Activated naive CD8-positive, alpha-beta T cell treated with anti-CD3 and anti-CD28 coated beads, Interleukin-2, amount 10 ng/mL, durations not matched to agents 7 days and 5 days (primary cell): Measurements from ENCODE around the gene UNC79. TPM values are rescaled to one million over a fixed set of nuclear protein-coding genes. Genes with fewer than 3 reads are reported as not detected.

Experiments used
- ATAC-seq: fragments of 150-1000 bp; cut with Tn5 transposase; one replicate; pipeline ENCODE4 v1.10.0; 2021; ENCODE audit warnings: low read depth, moderate library complexity
- POLR2A ChIA-PET: fragments of 350-600 bp; sonication (Branson Sonifier 250); formaldehyde crosslinking; loops from one replicate; lab custom pipeline; 2021; ENCODE audit warnings: antibody characterized with exemption; lab: Charles Lee
- DNase-seq: peaks from one replicate; pipeline ENCODE4 v3.0.0; 2021
- H3K27ac Mint-ChIP-seq: one replicate; pipeline ENCODE4 v1.8.0; 2022; ENCODE audit warnings: mild to moderate bottlenecking, mixed read lengths
- H3K27me3 Mint-ChIP-seq: one replicate; pipeline ENCODE4 v1.8.0; 2022; ENCODE audit warnings: mild to moderate bottlenecking, moderate library complexity, mixed read lengths
- H3K36me3 Mint-ChIP-seq: one replicate; pipeline ENCODE4 v1.8.0; 2021; ENCODE audit warnings: mild to moderate bottlenecking, mixed read lengths
- H3K4me1 Mint-ChIP-seq: one replicate; pipeline ENCODE4 v1.8.0; 2021; ENCODE audit warnings: mixed read lengths
- H3K4me3 Mint-ChIP-seq: one replicate; pipeline ENCODE4 v1.8.0; 2022; ENCODE audit warnings: mild to moderate bottlenecking, moderate library complexity, mixed read lengths
- H3K9me3 Mint-ChIP-seq: one replicate; pipeline ENCODE4 v1.8.0; 2021; ENCODE audit warnings: mixed read lengths
- total RNA-seq, 2 experiments: library from RNA; stranded (reverse); gene quantifications; one replicate each; pipeline ENCODE4 v1.2.3, GENCODE V29; 2021

UNC79 gene
- total RNA-seq, 2 experiments from 2014 or later = not detected

GRCh38 chr14:93606091-93606490, 175.4 kb downstream of the UNC79 start:
- DNase-seq (no peak), ATAC-seq (no peak)
- peaks cover 9% of the 10 kb centered on the region for H3K27me3 Mint-ChIP-seq
- H3K4me1 Mint-ChIP-seq = no peaks in the 10 kb centered on the region
- no peak overlapping the region for H3K4me3 Mint-ChIP-seq
- H3K9me3 Mint-ChIP-seq = no peaks in the 10 kb centered on the region
- H3K36me3 Mint-ChIP-seq = no peaks in the 10 kb centered on the region
- POLR2A ChIA-PET = no interaction called here
- no peak overlapping the region for H3K27ac Mint-ChIP-seq

DNA sequence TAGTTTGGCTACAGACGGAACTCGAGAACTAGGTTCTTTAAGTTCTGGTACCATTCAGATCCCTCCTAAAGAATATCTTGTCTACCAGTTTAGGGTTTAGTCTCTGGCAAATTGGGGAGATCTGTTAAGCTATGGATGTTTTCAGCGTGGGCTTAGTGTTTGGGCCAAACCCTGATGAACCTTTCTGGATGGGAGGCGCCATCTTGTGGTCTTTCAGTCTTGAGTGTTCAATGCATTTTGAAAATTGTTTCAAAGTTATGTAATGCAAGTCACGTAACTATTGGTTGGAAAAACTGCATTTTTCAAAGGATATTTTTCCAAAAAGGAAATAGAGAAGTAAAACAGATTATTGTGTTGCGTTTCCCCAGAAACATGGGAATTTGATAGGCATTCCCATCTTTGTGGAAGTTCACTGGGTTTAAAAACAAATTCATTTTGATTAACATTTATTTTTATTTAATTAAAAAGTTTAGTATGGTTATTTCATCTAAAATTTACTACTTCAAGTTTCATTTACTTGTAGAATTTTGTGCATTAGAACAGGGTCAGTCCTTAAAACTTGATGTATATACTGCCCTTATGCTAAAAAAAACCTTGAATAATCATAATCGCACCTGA, 188.5 kb downstream of the UNC79 start:
- Mint-ChIP-seq H3K27ac (no peak overlapping the region), H3K9me3 (no peaks in the 10 kb centered on the region), H3K36me3 (no peaks in the 10 kb centered on the region), H3K4me3 (no peak overlapping the region), H3K4me1 (no peaks in the 10 kb centered on the region), H3K27me3 (peaks cover 5% of the 10 kb centered on the region)
- ATAC-seq (no peak), DNase-seq (no peak)
- POLR2A ChIA-PET = no interaction called here

GRCh38 chr14:93628048-93628447, 197.3 kb downstream of the UNC79 start:
- POLR2A ChIA-PET = no interaction called here

GRCh38 chr14:93629643-93630042, 198.9 kb downstream of the UNC79 start:
- Mint-ChIP-seq H3K4me1 (no peaks in the 10 kb centered on the region), H3K27me3 (peaks cover 20% of the 10 kb centered on the region), H3K36me3 (no peaks in the 10 kb centered on the region), H3K27ac (no peak overlapping the region), H3K4me3 (no peak overlapping the region), H3K9me3 (no peaks in the 10 kb centered on the region)
- DNase-seq (no peak), ATAC-seq (no peak)
- POLR2A ChIA-PET = no interaction called here

More at GRCh38 chr14:93628048-93628447, 197.3 kb downstream of the UNC79 start:
- Mint-ChIP-seq H3K9me3 (no peaks in the 10 kb centered on the region), H3K27ac (no peak overlapping the region), H3K4me1 (no peaks in the 10 kb centered on the region), H3K4me3 (no peak overlapping the region), H3K27me3 (peaks cover 17% of the 10 kb centered on the region), H3K36me3 (no peaks in the 10 kb centered on the region)
- ATAC-seq (no peak), DNase-seq (no peak)

DNA sequence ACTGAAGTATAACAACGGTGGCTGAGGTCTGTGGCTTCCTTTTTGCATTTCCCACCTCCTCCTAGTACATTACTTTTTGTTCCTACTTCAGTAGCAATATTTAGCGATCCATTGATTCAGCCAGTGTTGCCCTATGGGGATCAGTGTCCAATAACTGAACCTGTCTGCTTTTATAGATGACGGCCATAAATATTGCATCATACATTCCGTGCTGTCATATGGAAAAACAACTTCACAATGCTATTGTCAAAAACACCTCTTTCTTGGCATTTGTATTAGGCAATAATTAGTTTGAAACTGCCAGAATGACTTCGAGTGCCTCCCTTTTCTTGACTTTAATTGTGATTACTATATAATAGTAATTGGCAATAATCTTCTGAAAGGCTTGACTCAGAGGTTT, 208.1 kb downstream of the UNC79 start:
- H3K27me3 Mint-ChIP-seq = peaks cover 17% of the 10 kb centered on the region
- H3K4me3 Mint-ChIP-seq = no peak overlapping the region
- H3K4me1 Mint-ChIP-seq = no peaks in the 10 kb centered on the region
- no peaks in the 10 kb centered on the region for H3K9me3 Mint-ChIP-seq
- DNase-seq (no peak), ATAC-seq (no peak)
- POLR2A ChIA-PET = no interaction called here
- no peaks in the 10 kb centered on the region for H3K36me3 Mint-ChIP-seq
- no peak overlapping the region for H3K27ac Mint-ChIP-seq

DNA sequence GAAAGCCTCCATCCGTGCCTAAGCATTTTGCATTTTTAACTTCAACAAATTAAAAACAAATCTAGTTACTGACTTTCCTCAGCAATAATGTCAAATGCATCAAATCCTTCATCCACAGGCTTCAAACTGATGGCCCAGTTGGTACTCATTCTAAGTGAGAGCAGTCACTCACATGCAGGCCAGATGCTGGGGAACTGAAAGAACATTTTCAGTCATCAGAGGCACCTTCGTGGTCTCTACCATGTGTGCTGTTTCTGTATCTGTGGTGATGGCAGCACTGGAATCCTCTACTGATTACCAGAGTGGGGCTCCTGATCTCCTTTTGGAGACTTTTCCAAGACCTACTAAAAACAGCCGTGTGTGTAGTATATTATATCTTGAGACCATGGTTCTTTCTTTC, 212.4 kb downstream of the UNC79 start:
- no peak for ATAC-seq
- H3K27ac Mint-ChIP-seq = no peak overlapping the region

DNA sequence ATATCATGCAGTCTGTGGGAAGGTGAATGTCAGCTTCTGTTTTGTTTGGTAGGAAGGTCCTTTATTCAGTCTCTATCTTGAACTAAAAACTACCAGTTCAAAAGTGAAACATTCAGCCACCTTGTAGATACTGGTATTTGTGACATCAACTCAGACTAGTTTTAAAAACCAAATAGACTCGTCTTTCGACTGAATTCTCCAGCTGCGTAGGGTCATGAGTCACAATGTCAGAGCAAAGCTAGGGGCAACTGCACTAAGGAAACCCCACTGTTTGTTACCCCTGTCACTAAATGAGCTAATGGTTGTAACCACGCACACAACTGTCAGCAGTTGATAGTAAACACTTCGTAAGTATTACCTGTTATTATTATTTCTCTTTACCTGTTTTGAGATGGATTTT, 212.9 kb downstream of the UNC79 start:
- Mint-ChIP-seq H3K36me3 (no peaks in the 10 kb centered on the region), H3K4me1 (no peaks in the 10 kb centered on the region), H3K4me3 (no peak overlapping the region), H3K27ac (no peak overlapping the region), H3K27me3 (peaks cover 7% of the 10 kb centered on the region), H3K9me3 (no peaks in the 10 kb centered on the region)
- DNase-seq = no peak
- no peak for ATAC-seq
- POLR2A ChIA-PET = no interaction called here

More for the DNA sequence above, 212.4 kb downstream of the UNC79 start:
- Mint-ChIP-seq H3K4me3 (no peak overlapping the region), H3K9me3 (no peaks in the 10 kb centered on the region), H3K27me3 (peaks cover 4% of the 10 kb centered on the region), H3K36me3 (no peaks in the 10 kb centered on the region), H3K4me1 (no peaks in the 10 kb centered on the region)
- DNase-seq = no peak
- POLR2A ChIA-PET = no interaction called here

DNA sequence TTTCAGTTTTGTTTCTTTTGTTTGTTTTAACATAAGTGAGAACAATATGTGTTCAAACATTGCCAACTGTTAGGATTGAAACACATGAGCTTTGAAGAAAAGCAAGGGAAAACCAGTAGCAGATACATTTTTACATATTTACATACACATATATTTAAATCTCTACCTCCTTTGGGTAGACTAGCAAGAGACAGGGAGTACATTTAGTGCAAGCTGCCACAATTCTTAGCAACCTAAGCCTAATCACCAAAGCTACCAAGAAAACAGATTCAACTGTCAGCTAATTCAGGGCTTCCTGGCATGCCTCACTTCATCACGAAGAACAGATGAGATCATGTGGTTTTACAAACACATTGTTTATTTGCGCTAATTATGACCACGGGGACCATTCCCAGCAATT, 214.5 kb downstream of the UNC79 start:
- no peak overlapping the region for H3K4me3 Mint-ChIP-seq
- H3K9me3 Mint-ChIP-seq = no peaks in the 10 kb centered on the region
- POLR2A ChIA-PET = no interaction called here
- H3K27me3 Mint-ChIP-seq = peaks cover 14% of the 10 kb centered on the region
- no peak overlapping the region for H3K27ac Mint-ChIP-seq
- DNase-seq (no peak), ATAC-seq (no peak)
- H3K36me3 Mint-ChIP-seq = no peaks in the 10 kb centered on the region
- no peaks in the 10 kb centered on the region for H3K4me1 Mint-ChIP-seq

GRCh38 chr14:93648440-93649168, 217.9 kb downstream of the UNC79 start:
- POLR2A ChIA-PET = no interaction called here
- no peak overlapping the region for H3K27ac Mint-ChIP-seq
- DNase-seq (no peak), ATAC-seq (no peak)
- no peak overlapping the region for H3K4me3 Mint-ChIP-seq
- no peaks in the 10 kb centered on the region for H3K36me3 Mint-ChIP-seq
- peaks cover 31% of the 10 kb centered on the region for H3K27me3 Mint-ChIP-seq
- H3K4me1 Mint-ChIP-seq = no peaks in the 10 kb centered on the region
- H3K9me3 Mint-ChIP-seq = no peaks in the 10 kb centered on the region

GRCh38 chr14:93654599-93654998, 223.9 kb downstream of the UNC79 start:
- Mint-ChIP-seq H3K4me1 (no peaks in the 10 kb centered on the region), H3K9me3 (no peaks in the 10 kb centered on the region), H3K4me3 (no peak overlapping the region), H3K27me3 (peaks cover 34% of the 10 kb centered on the region), H3K27ac (no peak overlapping the region), H3K36me3 (no peaks in the 10 kb centered on the region)
- ATAC-seq = no peak
- POLR2A ChIA-PET = no interaction called here
- DNase-seq = no peak

DNA sequence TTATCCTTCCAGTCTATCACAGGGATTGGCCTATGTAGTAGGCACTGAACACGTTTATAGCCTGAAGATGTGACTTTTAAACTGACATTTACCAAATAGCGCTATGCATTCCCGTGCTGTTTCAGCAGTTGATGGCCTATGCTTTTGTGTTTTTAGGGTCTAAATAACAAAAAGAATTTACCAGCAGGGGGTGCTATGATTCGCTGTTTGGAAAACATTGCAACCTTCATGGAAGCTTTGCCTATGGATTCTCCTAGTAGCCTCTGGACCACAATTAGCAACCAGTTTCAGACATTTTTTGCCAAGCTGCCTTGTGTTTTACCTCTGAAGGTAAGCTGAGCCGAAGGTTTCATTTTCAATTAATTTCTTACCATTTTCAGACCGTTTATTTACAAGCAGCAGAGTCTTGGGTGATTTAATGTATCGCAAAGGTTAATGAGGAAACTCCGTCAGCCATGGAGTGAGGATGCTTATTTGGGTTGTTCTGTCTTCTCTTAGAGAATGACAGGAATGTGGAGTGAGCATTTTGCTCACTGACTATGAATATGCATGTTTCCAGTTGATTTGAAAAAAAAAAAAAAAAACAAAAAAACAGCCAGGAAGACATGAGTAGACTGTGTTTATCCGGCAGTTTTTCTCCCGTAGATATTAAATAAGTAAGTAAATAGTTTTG, 224.5 kb downstream of the UNC79 start:
- no peaks in the 10 kb centered on the region for H3K4me1 Mint-ChIP-seq
- no peak overlapping the region for H3K4me3 Mint-ChIP-seq
- peaks cover 31% of the 10 kb centered on the region for H3K27me3 Mint-ChIP-seq
- H3K27ac Mint-ChIP-seq = no peak overlapping the region
- DNase-seq (no peak), ATAC-seq (no peak)
- H3K36me3 Mint-ChIP-seq = no peaks in the 10 kb centered on the region
- no peaks in the 10 kb centered on the region for H3K9me3 Mint-ChIP-seq
- POLR2A ChIA-PET = interaction anchor here (0.6 kb wide), 1 partner anchor 738 kb away, joined by 4 read pairs; no protein-coding TSS in a partner anchor

GRCh38 chr14:93657875-93658274, 227.1 kb downstream of the UNC79 start:
- Mint-ChIP-seq H3K27me3 (peaks cover 14% of the 10 kb centered on the region), H3K27ac (no peak overlapping the region), H3K36me3 (no peaks in the 10 kb centered on the region), H3K4me3 (no peak overlapping the region), H3K9me3 (no peaks in the 10 kb centered on the region), H3K4me1 (no peaks in the 10 kb centered on the region)
- ATAC-seq = no peak
- POLR2A ChIA-PET = no interaction called here
- DNase-seq = no peak

- H3K9me3 Mint-ChIP-seq = peaks cover 12% of the 10 kb centered on the region
- H3K27ac Mint-ChIP-seq = no peak overlapping the region
- ATAC-seq (no peak), DNase-seq (no peak)
- H3K4me1 Mint-ChIP-seq = no peaks in the 10 kb centered on the region
- H3K36me3 Mint-ChIP-seq = no peaks in the 10 kb centered on the region
- H3K4me3 Mint-ChIP-seq = no peak overlapping the region
- peaks cover 19% of the 10 kb centered on the region for H3K27me3 Mint-ChIP-seq
- POLR2A ChIA-PET = no interaction called here
These were observed 232.6 kb downstream of the UNC79 start for GRCh38 chr14:93663317-93663716.

DNA sequence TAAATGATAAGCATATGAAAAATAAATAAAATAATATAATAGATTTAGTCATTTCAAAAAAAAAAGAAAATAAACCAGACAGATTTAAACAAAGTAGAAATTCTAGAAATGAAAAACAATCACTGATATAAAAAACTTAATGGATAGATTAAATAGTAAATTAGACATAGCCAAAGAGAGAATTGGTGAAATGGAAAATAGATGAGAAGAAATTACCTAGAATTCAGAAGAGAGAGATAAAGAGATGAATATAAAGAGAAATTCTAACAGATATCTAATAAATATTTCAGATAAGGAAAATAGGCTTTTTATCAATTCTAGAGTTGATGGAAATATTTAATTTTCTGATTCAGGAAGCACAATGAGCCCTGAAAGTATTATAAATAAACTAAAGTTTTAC, 234.4 kb downstream of the UNC79 start:
- no peaks in the 10 kb centered on the region for H3K4me1 Mint-ChIP-seq
- no peak overlapping the region for H3K4me3 Mint-ChIP-seq
- H3K36me3 Mint-ChIP-seq = no peaks in the 10 kb centered on the region
- no peak for DNase-seq
- H3K27me3 Mint-ChIP-seq = peaks cover 14% of the 10 kb centered on the region
- POLR2A ChIA-PET = no interaction called here
- H3K27ac Mint-ChIP-seq = no peak overlapping the region
- ATAC-seq = no peak
- peaks cover 12% of the 10 kb centered on the region for H3K9me3 Mint-ChIP-seq
